NAMALWA (cell line): ENCODE data around the gene OPN4.

Experiments used
- DNase-seq: peaks from one replicate; pipeline ENCODE4 v3.0.0-alpha.2; 2015; ENCODE audit warnings: low spot score

Gene OPN4

DNA sequence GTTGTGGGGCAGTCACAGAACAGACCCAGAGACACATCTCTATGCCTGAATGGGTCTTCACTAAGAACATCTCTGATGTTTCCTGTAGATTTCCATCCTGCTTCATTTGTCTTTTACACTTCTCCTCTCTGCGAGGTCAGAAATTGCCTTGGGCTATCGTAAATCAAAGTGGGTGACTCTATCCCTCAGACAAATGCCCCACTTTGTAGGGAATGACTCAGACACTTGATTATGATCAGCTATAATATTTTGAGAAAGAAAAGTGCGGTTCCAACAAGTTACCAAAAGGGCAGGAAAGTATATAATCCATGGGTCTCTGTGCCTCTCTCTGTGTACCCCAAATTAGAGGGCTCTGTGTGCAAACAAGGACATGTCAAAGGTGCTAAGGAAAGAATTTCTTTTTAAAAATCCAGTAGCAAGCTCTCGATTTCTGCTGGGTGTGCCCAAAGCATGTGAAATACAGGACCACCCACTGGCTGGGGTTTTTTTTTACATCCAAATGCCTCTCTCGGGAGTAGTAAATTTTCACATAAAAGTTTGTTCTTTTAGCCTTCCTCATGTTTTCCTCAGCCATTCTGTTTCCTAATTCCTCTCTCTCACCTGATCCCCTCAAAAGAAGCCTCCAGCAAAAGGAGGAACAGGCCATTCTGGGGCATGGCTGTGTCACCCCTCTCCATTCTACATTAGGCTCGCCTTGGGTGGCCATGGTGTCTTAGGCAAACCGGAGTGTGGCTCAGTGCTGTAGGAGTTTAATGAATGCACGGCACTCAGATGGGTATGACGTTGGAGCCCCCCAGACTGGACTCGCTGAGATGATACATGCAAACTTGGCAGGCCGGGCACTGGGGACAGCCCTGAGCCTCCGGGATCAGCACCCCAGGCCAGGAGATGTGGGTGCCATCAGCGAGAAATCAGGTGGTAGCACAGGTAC, 6.3 kb upstream of the OPN4 start:
- no peak for DNase-seq

DNA sequence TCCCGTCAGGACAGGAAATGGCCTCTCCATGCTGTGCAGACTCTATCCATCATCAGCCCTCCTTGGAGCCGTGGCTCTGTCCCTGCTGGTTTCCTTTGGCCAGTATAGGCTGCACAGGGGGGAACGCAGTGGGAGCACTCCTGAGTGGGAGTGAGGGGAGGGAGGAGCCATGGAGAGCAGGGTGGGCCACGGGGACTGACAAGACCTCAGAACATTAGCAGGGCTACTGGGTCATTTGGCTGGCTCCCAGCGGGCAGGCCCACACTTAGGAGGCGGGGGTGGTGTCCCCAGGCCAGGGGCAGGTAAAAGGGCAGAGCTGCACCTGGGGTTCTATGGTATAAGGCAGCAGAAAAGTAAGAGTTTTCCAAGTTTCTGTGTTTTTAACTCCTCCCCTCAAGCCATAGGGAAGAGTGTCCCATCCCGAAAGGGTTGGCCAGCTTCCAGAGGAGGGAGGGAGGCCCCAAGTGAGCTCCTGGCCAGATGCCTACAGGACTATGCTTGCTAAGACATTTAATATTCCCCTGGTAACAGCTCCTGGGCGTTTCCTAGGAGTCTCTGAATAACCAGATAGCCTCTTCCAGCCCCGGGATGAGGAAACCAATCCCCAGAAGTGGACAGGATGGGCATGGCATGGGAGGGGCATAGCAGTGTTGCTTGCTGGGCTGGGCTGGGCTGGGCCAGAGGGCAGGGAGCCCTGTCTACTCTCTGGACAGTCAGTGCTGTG, 5.5 kb upstream of the OPN4 start:
- no peak for DNase-seq

DNA sequence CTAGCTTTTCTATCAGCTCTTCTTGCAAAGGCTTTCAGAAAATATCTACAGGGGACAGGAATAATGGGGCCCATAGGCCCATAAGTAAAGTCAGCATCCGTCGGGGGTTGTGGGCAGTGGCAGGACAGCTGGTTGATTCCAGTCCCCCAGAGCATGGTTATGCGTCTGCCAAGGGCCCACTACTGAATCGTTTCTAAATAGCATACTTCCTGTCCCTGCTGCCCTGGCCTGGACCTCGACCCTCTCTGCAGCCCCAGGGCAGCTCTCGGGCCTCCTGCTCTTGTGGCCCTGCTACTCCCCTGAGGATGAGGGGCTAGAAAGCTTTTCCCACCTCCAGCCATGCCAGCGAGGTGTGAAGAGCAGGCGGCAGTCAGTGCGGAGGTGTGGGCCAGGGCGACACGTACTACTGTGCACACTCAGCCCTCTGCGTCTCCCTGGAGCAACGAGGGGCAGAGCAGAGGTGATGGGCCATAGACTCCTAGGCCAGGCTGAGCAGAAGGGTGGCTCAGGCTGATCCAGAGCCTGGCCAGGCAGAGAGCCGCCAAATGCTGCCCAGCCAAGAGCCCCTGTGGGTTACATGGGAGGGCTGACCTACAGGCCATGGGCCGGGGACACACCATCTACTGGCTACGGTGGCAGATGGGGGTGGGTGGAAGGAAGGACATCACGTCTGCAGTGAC, 4.7 kb upstream of the OPN4 start:
- no peak for DNase-seq

DNA sequence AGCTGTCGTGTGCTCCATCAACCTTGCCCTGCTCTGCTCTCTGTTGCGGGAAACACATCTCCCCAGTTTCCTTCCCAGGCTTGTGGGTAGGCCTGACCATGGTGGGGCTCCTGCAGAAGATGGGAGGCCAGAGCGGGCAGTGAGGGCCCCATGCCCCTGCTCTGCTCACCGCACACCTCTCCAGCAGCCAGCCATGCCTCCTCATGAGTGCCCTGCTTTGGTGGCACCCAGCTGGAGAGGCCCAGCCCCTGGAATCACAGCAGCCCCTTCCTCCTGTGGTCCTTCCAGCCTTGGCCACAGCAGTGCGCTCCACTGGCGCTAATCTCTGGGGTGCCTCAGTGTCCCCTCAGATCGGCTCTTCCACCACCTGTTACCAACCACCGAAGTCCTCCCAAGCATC, 4.2 kb upstream of the OPN4 start:
- no peak for DNase-seq

DNA sequence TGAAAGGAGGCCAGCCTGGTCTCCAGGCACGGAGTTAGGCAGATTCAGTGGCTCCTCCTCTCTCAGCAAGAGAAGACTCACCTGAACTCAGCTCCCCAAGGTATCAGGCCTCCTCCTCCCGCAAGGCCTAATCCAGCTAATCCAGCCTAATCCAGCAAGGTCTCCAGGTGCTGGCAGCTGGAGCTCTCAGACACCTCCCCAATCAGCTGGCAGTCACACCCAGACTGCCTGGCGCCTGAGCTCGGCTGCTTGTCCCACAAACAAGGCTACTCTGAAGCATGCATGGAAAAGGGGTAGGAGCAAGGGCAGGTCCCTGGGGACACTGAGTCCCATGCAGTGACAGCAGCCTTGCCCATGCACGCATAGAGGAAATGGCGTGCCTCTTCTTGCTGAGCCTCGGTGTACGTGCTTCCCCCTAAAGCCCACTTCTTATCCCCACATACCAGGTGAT, 3.3 kb upstream of the OPN4 start:
- no peak for DNase-seq

DNA sequence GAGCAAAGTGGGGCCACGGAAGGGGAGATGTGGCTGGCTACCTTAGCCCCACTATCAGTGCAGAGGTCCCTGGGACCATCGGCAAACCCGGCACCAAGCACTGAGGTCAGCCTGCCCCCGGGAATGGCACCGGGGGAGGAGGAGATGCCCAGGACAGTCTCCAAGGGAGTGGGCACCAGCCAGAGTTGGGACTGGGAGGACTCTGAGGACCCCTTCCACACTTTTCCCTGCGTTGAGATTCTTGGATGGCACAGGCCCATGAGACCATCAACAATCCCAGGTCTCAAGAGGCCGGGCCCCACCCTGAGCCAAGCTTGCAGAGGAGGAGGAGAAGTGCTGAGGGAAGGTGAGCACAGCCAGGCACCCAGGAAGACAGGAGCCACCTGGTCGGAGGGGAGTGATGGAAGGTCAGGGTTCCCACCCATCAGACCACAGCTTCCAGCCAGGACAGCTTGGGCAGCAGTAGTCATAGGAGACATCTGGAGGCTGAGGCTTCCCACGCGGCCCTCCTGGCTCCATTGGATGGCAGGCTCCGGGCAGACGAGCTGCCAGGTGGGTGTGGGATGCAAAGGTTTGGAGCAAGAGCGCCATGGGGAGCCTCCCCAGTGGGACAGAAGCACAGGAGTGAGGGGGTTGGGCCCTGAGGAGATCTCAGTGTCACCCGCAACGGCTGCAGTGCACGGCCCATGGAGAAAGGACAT, 2.6 kb upstream of the OPN4 start:
- DNase-seq = no peak

DNA sequence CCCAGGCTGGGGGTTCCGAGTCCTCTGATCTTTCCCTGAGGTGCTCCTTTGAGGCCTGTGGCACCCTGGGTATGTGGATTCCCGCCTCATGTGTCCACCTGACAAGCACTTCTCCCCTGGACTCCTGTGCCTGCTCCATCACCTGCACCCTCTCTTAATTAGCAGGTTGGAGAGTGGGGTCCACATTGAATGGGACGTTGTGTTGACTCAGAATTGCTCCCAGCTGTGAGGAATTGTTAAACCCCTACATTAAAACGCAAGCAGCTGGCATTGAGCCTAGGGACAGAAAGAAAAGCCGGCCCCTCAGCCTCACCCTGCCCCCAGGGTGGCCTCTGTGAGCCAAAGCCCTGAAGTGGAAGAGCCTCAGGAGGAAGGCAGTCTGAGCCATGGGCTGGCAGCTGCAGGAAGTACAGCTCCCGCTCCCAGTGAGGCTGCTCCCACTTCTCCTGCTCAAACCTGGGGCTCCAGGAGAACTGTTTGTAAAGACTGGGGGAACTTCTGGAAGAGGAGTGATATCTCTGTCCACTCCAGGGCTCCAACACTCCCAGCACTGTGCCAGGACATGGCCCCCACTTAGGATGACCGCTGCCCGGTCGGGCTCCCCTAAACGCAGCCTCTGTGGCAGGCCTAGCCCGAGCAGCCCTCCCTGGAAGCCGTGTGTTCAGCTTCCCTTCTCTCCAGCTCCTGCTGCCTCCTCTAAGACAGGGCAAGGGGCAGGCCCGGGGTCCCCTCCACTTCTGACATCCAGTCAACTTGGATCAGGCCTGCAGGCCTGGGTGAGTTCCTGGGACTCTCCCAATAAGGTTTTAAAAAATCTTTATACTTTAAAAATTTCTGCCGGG, 1.8 kb upstream of the OPN4 start:
- no peak for DNase-seq

DNA sequence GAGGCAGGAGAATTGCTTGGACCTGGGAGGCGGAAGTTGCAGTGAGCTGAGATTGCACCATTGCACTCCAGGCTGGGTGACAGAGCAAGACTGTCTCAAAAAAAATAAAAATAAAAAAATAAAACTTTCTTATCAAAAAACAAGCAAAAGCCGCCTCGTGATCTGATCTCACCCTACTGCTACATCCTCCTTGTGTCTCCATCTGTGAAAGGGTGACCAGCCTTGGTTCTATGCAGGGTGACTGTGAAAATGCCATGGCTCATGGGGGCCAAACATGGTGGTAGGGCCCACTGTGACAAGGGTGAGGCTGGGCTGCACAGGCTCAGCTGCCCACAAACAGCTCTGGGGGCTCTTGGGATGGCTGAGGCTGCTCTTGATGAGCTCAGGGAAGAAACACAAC, 968 bp upstream of the OPN4 start:
- no peak for DNase-seq

DNA sequence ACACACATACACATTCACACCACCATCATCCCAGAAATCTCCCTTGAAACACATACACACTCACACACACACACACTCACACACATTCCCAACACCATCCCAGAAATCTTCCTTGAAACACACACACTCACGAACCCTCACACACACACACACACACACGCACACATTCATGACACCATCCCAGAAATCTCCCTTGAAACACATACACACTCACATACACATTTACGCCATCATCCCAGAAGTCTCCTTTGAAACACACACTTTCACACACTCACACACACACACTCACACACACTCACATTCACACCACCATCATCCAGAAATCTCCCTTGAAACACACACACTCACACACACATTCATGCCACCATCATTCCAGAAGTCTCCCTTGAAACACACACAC, 360 bp upstream of the OPN4 start:
- DNase-seq = no peak

DNA sequence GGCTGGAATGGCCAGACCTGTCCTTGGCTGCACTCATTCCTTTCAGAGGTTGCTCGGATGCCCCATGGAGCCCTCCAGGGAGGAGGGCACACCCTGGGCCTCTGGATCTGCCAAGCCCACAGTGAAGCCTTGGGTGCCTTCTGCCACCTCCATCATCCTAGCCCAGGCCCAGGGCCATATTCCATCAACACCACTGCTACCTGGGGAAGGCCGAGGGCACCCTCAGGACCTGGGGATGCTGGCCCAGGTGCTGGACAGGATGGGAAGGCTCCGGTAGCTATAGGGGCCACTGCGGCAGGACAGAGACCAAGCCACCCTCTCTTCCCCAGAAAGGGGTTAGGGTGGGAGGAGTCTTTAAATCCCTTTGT, 810 bp downstream of the OPN4 start:
- DNase-seq = no peak

DNA sequence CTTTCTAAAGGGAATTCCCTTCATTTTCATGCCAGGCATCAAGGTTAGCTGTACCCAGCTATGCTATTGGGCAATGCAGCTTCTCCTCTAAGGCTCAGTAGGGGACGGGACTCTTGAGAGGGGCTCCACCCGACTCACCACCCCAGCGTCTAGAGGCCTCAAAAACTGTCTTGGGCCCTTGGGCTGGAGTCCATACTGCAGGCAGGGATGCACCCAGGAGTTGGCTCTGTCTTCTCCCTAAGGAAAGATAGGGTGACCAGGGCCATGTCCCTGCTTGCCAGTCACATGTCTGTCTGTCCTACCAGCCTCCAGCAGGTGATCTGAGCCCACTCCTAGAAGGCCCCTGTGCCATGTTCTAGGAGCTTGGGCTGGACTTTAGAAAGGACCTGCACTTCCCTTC, 1.2 kb downstream of the OPN4 start:
- no peak for DNase-seq

DNA sequence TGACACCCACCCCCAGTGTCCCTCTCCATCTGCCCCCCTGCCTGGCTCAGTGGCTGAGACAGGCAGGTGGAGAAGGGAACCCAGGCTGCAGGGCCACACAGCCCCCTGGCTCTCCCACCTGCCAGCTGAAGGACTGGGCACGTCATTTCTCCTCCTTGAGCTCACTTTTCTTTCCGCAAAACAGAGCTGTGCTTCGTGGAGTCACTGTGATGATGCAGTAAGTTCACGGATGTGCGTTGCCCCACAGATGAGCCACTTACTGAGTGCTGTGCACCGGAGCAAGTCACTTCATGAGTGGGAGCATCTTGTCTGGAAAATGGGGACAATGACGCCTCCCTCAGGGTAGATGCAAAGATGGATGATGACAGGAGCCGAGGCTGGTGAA, 2.7 kb downstream of the OPN4 start:
- DNase-seq = no peak

DNA sequence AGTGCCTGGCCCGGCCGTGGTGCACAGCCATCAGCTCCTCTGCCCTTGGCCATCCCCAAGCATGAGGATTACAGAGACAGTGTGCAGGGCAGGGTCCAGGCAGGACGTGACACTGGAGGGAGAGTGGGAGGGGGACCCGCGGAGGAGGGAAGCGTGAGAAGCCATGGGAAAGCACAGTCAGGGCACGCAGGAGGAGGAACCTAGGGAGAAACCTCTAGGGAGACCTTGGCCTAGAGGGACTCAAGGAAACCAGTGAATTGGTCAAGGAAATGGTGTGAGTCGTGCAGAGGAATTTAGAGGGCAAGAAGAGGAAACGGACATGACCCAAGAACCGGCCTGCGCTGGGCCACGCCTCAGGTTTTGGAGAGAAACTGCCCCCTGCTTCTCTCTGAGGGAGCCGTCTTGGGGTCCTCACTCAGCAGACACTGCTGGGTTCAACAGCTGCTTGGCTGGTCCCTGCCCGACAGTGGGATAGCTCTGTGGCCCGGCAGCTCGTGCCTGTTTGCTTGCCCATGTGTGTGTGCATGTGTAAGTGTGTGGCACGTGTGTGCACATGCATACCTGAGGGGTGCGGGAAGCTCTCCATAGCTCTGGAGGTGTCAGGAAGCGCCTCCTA, 3.2 kb downstream of the OPN4 start:
- no peak for DNase-seq

DNA sequence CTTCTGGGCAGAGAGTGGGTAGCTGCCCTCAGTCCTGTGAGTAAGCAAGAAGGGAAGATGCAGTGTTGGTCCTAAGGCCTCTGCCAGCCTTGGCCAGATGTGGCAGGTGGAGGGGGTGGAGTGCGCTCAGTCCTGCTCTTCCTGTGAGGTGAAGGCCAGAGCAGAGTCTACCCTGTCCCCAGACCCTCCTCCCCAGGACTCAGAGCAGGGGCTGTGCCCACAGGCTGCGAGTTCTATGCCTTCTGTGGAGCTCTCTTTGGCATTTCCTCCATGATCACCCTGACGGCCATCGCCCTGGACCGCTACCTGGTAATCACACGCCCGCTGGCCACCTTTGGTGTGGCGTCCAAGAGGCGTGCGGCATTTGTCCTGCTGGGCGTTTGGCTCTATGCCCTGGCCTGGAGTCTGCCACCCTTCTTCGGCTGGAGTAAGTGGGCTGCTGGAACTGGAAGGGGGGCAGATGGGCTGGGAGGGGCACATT, 4.0 kb downstream of the OPN4 start:
- DNase-seq = no peak

DNA sequence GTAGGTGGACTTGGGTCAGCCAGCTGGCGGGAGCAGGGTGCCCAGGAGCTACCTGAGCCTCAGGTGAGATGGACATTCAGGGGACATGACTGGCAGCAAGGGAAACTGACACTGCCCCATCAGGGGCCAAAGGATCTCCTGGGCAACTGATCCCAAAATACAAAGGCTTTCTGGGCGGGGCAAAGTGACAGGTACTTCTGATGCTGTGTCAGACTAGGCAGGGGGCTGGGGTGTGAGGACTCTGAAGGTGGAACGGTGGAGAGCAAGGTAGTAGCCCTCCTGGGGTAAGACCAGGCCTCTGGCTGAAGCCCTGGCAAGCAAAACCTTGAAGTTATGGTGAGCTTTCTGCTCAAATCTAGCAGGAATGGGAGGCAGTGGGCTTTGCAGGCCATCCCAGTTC, 4.4 kb downstream of the OPN4 start:
- no peak for DNase-seq

DNA sequence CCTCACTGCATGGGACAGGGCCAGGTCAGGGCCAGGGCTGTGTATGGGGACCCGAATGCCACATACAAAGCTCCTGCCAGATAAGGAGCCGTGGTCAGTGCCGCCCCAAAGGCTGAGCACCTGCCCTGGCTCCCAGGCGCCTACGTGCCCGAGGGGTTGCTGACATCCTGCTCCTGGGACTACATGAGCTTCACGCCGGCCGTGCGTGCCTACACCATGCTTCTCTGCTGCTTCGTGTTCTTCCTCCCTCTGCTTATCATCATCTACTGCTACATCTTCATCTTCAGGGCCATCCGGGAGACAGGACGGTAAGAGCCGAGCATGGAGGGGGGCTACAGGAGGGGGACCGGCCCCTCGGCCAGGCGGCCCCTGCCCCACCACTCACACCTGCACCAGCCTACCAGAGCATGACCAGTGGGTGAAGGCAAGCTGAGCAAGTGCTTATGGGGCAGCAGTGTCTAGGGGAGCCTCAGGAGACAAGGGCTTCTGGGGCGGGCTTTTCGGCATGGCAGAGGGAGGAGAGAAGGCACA, 4.9 kb downstream of the OPN4 start:
- no peak for DNase-seq

DNA sequence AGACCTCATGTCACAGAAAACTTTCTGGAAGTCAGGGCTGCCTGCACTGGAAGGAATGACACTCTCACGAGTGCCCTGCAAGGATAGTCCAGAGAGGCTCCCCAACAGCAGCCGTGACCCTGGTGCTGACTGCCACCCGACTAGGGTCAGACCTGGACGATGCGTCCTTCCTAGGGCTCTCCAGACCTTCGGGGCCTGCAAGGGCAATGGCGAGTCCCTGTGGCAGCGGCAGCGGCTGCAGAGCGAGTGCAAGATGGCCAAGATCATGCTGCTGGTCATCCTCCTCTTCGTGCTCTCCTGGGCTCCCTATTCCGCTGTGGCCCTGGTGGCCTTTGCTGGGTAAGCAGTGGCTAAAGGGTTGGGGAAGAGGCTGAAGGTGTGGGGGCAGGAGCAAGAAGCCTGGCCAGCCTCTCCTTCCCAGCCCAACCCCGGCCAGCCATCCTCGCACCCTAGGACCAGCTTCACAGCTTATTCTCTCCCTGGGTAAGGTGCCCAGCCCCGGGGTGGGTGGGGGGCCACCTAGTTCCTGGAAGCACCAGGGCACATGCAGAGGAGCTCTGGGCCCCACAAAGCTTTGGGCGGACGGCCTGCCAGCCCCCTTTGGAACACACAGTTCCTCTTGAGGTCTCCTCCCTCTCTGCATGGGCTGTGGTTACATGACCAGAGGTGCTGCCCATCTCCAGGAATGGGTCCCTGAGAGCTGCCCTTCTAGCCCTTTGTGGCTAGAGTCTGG, 5.5 kb downstream of the OPN4 start:
- DNase-seq = no peak

DNA sequence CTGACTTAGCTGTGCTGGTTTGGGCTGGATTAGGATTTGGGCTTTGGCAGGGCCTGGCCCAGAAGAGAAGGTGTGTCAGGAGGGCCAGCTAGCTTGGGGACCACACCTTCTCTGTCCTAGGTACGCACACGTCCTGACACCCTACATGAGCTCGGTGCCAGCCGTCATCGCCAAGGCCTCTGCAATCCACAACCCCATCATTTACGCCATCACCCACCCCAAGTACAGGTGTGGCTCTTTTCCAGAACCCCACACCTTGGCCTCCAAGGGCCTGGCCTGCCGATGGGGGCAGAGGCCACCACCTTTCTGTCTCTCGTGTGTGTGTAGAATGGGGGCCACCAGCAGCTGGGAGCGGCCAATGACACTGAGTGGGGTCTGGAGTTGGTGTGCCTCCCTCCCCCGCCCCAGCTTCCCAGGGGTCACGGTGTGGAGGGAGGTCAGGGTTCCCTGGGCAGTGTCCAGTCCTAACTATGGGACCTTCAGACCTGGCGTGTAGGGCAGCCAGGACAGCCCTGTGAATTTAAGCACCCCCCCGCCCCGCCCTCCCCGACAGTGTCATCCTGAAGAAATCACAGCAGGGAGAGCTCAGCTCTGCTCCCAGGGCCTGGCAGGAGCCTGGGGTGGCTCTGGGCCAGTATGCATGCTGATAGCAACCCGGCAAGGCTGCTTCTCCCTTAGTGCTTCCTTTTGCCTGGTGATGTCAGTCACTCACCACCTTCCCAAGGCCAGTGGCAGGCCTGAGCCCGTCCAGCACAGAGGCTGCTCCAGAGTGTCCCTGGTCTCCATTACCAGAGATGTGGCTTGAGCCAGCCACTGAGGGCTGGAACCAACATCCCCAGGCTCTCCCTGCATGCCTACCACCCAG, 7.0 kb downstream of the OPN4 start:
- DNase-seq = no peak
